ENCODE results near the gene CAPN11.
"Not testable (repeated sequence)": the region's sequence is repeated elsewhere in the genome, so short reads cannot be mapped to it uniquely, and the experiment has no call there.

The CAPN11 gene

DNA sequence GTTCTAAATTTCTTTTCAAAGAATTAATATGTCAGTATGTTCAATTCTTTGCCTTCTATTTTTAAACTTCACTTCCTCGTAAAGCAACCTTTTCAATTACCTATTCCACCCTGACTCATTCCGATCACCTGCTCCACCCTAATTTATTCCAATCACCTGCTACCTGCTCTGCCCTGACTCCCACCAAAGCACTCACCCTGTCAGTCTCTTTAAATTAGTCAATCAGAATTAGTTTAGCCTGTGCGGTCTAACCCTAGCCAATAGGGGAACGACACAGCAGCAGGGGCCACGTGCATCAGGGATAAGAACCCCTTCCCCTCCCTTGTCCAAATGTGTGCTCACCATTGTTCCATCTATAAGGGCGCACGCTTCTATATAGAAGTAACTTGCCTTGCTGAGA lies 26.7 kb downstream of the CAPN11 start:
- peak; percentile 19 for DNase-seq

GRCh38 chr6:44185953-44186634 lies 27.5 kb downstream of the CAPN11 start:
- DNase-seq: peak; percentile 40

DNA sequence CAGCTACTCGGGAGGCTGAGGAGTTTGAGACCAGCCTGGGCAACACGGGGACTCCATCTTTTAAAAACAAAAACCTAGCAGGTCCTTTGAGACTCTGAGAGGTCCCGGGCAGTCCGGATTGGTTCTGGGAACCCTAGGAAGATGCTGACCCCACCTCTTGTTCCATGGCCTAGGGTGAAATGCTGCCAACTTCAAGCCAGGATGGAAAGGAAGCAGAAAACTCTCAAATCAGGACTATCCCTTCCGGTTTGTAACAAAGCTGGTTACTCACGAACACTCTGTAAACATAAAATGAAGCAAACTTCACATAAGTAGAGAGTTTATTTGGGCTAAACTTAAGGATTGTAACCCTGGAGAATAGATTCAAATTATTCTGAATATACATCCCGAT lies 28.0 kb downstream of the CAPN11 start:
- DNase-seq: no peak

DNA sequence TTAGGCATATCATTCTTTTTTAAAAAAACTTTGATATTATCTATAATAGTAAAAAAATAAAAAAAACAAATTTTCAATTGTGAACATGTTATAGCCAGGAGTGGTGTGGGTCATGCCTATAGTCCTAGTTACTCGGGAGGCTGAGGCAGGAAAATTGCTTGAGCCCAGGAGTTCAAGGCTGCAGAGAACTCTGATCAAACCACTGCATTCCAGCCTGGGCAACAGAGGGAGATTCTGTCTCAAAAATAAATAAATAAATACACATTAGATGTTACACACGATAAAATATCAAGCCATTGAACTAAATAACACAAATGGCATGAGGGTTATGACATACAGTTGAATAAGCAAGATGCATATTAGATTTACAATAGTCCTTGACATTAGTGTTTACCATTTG lies 30.2 kb downstream of the CAPN11 start:
- DNase-seq: no peak

DNA sequence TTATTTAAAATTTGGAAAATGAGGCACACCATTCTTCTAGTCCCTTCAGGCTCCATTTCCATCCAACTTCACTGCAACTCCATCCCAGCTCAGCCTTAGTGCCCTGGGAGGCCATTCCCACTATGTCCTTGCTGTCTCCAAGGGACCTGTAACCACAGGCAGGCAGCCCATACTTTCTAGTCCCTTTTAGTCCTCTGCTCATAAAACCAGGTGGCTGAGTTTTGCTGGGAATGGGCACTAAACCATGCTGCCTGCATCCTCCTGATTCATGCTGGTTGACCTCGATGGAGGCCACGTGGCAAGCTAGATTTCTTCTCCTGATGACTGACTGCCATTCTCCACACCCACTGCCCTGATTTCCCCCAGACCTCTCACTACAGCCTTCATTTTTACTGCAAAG lies 30.6 kb downstream of the CAPN11 start:
- no peak for DNase-seq

GRCh38 chr6:44190715-44191114 lies 32.1 kb downstream of the CAPN11 start:
- DNase-seq: no peak

DNA sequence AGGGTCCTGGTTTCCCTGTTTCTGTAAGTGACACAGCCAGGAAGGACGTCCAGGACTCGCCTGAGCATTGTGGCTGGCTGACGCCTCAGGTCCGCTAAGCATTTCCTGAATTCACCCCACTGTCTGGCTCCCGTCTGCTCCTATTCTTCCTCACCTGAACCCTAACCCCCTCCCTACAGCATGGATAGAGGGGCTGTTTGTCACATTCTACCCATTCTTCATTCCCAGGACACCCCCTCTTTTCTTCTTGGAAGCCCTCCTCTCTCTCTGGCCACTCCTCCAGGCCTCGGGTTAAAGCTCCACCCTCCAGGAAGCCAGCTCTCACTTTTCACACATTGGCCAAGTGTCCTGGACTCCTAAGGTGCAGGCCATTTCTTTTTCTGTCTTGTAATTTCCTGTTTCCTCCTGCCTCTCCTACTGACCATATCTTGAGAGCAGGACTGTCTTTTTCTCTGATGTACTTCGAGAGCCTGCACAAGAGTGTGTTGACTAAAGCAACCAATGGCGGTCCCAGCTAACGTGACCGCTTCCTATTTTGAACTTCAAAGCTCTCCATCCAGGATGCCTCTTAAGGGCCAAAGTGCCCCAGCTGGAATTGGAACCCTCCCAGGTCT lies 33.9 kb downstream of the CAPN11 start:
- peak; percentile 41 for DNase-seq

GRCh38 chr6:44193307-44193910 lies 34.8 kb downstream of the CAPN11 start:
- DNase-seq: no peak

DNA sequence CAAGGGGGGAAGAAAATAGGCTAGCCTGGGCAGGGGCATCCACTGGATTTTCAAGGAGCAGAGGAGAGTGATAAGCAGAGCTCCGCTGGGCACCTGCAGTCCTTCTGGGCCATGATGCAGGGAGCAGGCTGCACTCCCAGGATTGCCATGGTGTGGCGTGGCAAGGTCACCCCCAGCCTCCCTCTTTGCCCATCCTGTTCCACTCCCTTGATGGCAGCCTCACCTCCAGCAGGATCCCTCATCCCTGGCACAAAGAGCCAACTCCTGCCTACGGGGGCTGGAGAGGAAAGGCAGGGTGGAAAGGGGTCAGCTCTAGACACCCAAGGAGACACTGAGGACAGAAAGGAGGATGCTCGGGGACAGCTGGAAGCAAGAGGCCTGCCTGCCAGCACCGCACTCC lies 35.7 kb downstream of the CAPN11 start:
- DNase-seq: no peak

DNA sequence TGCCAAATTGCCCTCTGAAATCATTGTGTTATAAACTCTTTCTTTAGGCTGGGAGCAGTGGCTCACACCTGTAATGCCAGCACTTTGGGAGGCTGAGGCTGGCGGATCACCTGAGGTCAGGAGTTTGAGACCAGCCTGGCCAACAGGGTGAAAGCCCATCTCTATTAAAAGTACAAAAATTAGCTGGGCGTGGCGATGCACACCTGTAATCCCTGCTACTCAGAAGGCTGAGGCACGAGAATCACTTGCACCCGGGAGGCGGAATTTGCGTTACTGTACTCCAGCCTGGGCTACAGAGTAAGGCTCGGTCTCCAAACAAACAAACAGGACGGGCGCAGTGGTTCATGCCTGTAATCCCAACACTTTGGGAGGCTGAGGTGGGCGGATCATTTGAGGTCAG lies 37.7 kb downstream of the CAPN11 start:
- DNase-seq: not testable (repeated sequence)

- no peak for DNase-seq
Observed at GRCh38 chr6:44198684-44199083, 40.1 kb downstream of the CAPN11 start.

GRCh38 chr6:44199883-44200282 lies 41.3 kb downstream of the CAPN11 start:
- no peak for DNase-seq

- DNase-seq: no peak
Observed at GRCh38 chr6:44201200-44201599, 42.6 kb downstream of the CAPN11 start.

DNA sequence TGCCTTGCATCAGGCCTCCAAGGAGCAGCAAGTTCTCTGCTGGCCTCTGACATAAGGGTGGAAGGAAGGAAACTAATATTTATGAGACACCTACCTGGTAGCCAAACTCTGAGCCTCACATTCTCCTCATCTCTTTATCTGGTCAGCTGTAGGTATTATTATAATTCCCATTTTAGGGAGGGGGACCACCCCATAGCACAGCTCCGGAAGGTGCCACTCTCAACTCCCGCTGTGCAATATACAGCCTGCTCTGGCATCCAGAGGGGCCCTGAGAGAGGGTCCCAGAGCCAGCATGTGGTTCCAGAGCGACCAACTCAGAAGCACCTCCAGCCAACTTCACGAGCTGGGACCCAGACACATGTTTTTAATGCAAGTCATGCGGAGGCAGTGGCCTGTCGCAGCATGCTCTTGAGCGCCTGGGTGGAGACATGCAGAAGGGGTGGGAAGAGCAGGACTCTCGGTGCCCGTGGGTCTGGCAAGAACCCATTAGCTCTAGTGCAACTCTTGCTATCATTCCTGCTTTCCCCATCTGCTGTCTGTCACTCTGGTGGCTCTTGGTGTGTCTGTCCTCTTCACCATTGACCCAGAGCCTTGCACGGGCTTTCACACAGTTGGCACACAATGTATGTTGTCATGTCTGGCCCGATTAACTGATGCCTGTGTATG lies 43.2 kb downstream of the CAPN11 start:
- no peak for DNase-seq

GRCh38 chr6:44202332-44202971 lies 43.8 kb downstream of the CAPN11 start:
- DNase-seq: no peak

DNA sequence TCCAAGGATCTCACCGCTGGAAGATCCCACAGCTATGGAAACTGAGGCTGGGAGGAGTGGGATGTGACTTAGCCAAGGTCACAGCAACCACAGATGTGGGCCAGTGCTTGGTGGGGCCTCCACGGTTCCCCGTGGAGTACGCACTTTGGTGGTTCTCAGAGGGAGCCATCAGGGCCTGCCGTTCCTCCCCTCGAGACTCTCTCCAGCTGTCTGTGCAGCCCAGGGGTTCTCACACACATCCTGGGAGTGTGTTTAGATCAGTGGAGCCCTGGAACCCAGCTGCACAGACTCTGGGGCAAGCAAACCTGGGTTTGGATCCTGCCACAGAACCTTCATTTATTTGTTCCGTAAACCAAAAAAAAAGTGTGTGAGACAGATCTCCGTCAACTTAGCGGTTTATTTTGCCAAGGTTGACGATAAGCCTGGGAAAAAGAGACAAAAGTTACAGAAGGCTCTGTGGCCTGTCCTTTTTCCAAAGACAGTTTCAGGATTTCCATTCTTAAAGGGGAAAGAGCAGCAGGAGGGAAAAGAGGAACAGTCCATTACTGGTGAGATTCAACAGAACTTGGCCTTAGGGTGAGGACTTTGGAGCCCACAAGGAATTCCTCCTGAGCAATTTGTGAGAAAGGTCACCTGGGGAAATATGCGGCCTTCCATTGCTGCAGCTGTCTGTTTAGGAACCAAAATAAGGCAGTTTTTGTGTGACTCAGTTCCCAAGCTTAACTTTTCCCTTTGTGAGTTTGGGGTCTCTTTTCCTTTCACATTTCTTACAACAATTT lies 44.5 kb downstream of the CAPN11 start:
- DNase-seq: no peak

- DNase-seq: no peak
Observed at GRCh38 chr6:44203955-44204354, 45.3 kb downstream of the CAPN11 start.

- no peak for DNase-seq
Observed at GRCh38 chr6:44207966-44208365, 49.3 kb downstream of the CAPN11 start.

DNA sequence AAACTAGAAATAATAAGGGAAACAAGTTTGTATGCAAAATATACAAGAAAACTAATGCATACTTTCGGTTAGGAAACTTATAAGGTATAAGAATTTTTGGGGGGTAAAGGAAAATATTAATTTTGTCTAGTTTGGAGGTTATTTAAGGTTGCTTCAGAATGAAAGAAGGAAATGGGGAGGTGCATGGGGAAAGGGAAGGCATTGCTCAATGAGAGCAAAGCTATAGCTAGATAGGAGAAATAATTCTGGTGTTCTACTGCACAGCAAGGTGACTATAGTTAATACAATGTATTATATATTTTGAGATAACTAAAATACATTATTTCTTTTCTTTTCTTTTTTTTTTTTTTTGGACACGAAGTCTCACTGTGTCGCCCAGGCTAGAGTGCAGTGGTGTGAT lies 52.7 kb downstream of the CAPN11 start:
- DNase-seq: no peak

- DNase-seq: no peak
Observed at GRCh38 chr6:44214307-44214706, 55.7 kb downstream of the CAPN11 start.

DNA sequence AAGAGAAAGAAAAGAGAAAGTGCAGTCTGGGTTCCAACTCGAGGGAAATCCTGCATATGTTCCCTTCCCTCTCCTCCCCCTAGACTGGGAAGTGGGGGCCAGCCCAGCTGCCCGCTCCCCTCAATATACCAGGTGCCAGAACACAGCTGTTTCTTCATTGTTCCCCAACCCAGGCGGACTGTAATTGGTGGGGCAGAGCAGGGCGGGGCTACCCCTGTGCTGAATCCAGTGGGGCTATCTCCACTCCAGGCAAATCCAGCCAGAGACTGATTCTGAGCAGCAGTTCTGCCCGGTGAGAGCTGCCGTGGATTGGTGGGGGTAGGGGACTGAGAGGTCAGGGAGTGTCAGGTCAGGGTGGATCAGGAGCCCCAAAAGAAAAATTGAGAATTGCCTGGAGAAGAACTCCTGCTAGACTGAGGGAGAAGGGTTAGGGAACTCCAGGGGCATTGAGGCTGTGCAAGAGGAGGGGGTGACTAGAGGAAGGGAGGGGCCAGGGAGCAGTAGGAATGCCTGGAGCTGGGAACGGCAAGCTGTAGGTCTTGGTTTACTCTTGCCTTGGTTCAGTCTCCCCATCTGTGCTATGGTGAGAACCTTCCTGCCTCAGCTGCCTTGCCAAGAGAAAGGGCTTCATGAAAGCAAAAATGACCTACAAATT lies 58.2 kb downstream of the CAPN11 start, which contains the start of gene MYMX:
Gene MYMX, plus strand, starts transcription at position 250 of the 655 bp plus-strand sequence. CDS start 546 bp downstream, outside the sequence.
- peak; percentile 75 for DNase-seq

All from NCI-H69 (cell line).